GM18505 (cell line): Measurements from ENCODE around the gene GNAZ.

ENCODE experiments used
- ATAC-seq: cut with Tn5 transposase; IDR thresholded peaks from one replicate; pipeline ENCODE4 v1.9.1; 2021; ENCODE audit not compliant: unreplicated experiment
- POLR2A ChIP-seq: IDR thresholded peaks from 4 replicates; pipeline ENCODE4 v1.6.1; 2011; ENCODE audit warnings: borderline replicate concordance; ENCODE audit not compliant: insufficient read depth, insufficient read length; ENCODE audit errors: extremely low read depth

GNAZ gene

DNA sequence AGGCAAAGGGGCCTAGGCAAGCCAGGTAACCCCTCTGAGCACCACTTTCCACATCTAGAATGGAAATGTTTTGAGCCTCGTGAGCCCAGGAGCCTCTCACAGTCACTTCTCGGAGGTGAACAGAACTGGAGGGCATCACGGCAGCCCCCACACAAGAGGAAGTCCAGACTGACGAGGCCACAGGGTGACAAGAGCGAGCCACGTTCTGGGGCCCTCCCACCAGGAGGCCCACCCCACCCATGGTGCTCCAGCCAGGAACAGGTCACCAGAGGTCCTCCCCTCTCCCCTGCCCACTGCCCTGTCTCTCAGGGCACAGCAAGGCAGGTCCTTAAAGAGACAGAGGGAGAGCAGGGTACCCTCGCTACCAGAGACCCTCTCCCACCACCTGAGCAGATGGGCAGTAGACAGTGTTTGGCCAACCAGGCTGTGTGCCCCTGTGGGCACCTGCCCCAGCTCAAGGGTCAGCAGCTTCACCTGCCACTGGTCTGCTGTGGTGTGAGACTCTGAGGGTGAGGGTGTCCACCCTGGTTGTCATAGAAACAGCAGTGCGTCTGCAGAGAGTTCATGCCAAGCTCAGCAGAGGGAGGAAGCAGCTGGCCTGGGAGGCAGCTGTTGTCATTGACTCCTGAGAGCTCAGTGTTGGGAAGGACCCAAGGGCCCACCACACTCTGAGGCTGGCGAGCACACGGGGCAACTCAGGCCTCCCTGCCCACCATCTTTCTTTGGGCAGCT lies 40.0 kb downstream of the GNAZ start:
- ATAC-seq = no peak

DNA sequence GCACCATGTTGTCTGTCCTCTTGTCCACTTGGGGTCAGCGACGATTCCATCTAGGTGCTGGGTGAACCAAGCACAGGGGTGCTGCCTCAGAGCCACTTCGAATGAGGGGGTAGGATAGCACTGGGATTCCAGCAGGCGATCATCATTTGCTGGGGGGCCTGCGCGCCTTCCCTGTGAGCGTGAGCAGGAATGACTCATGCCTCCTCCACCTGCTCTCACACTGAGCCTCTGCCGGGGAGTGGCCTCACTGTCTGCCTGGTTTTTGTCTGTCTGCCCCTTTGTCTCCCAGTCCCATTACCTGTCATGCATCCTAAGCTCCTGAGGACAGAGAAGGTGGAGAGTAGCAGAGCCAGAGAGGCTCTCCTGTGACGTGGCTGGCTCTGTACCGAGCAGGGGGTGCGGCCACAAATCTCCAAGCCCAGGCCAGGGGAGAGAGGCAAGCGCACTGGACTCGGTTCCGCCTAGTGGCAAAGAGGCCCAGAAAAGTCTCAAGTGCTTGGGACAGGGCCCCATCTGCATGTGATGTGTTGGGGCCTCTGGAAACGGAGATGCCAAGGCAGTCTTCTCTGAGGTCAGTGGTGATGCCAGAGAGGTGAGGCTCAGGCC lies 40.7 kb downstream of the GNAZ start:
- no peak for ATAC-seq
- TF ChIP-seq POLR2A = no peak

More for the DNA sequence above, 40.0 kb downstream of the GNAZ start:
- no peak for TF ChIP-seq POLR2A

DNA sequence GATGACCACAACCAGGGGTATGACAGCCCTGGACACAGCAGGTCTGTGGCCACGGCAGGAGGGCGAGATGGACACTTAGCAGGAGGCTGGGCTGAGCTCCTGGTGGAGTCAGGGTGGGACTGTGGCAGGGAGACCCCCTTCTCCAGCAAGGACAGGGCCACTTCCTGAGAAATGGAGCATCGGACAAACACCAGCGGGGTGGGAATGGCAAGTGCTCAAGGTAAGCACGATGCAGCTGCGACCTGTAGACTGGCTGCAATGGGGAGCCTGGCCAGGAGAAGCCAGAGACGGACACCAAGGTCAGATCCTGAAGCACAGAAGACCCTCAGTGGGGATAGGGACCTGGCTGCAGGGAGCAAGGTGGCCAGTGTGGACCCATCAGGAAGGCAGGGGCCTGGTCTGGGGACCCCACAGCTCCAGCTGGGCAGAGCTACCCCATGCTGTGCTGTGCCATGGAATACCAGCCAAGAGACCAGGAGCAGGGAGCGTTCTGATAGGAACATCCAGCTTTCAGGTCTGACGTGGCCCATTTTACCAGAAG lies 42.2 kb downstream of the GNAZ start:
- TF ChIP-seq POLR2A = no peak

DNA sequence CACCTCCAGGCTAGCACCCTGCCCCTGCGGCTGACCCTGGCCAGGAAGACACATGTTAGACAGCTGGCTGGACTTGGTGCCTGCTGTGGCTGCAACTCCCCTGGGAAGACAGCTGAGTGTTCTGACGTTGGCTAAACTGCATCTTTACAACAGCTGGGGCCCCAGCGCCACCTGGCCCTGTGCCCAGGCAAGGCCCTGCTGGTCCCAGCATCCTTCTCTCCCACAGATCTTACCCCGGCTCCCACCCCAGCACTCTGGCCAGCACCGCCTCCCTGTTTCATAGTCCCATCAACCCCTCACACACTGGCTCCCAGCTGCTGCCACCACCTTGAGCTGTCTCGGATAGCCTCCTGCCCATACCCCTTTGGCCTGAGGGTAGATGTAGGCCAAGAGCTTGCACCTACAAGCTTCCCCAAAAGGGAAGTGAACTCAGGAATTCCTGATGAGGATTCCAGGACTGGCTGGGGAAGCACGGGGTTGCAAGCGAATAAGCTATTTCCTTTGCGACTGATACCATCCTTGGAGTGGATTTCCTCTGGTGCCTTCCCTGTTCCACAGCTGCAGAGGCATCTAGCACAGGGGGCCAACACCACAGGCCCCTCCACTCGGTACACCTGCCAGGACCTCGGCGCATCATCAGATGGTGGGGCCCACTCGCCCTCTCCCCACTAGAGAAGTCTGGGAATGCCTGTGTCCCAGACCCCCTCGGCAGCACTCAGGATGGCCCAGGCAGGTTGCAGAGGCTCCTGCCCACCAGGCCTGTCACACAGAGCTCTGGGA lies 42.9 kb downstream of the GNAZ start:
- no peak for ATAC-seq
- no peak for TF ChIP-seq POLR2A

More for the DNA sequence above, 42.2 kb downstream of the GNAZ start:
- ATAC-seq = no peak

DNA sequence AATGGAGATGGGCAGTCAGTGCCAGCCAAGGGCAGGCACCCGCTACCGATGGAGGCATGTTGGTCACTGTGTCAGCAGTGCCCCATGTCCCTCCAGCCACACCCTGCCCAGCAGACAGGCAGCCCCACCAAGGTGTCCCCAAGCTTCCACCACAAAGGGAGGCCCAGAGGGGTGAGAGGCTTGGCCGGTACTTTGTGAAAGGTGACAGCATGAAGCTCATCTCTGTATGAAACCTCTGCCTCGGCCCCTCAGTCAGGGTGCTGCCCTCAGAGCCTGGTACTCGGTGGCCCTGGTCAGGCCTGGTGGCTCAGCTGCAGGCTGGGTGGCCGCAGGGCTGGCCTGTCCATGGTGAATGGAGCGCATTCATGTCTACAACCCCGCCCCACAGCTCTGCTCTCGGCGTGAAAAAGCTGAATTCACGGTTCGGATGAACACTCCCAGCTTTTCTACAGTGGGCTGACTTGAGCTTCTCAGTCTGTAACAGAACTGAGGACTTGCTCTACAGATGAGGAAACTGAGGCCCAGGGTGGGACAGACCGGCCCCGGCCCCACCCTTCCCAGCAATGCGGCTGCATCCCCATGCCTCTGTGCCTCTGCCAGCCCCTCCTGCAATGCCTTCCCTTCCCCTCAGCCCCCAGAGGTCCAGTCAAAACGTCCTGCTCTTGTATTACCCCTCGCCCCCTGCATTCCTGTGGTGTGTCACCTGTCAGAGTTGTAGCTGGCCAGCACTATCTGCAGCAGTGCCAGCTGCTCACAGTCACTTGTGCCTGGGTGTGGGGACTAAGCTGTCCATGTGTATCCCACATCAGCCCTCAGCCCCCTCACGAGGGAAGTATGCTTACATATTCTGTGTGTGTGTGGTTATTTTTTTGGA lies 43.8 kb downstream of the GNAZ start:
- no peak for ATAC-seq
- TF ChIP-seq POLR2A = no peak

DNA sequence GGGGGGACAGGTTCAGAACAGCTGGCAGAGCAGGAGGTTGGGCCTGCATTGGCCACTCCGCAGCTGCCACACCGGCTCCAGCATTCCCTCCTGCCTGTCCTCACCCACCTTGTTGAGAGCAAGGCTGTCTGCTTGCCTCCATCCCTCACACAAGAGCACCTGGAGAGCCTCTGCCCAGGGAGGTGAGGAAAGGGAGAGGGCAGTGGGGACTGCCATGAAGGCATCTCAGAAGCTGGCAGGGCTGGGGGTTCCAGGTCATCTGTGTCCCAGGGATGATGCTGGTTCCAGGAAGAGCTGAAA lies 44.4 kb downstream of the GNAZ start:
- ATAC-seq = no peak
- TF ChIP-seq POLR2A = no peak

DNA sequence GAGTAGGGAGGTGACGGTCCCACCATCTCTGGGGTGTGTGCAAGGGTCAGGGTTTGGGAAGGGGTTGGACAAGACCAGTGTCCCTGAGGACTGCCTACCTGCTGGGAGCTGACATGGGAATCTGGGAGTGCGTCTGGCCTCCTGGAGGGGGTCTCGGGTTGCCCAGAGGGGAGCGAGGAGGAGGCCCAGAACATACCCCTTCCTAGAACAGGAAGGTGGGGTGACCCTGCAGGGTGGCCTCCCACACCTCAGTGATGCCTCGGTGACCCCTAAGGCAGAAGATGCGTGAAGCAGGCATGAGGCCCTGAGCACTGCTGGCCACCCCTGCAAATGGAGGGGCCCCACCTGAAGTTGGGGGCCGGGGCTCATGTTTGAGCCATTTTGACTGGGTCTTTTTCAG lies 45.0 kb downstream of the GNAZ start:
- no peak for TF ChIP-seq POLR2A
- ATAC-seq = no peak

DNA sequence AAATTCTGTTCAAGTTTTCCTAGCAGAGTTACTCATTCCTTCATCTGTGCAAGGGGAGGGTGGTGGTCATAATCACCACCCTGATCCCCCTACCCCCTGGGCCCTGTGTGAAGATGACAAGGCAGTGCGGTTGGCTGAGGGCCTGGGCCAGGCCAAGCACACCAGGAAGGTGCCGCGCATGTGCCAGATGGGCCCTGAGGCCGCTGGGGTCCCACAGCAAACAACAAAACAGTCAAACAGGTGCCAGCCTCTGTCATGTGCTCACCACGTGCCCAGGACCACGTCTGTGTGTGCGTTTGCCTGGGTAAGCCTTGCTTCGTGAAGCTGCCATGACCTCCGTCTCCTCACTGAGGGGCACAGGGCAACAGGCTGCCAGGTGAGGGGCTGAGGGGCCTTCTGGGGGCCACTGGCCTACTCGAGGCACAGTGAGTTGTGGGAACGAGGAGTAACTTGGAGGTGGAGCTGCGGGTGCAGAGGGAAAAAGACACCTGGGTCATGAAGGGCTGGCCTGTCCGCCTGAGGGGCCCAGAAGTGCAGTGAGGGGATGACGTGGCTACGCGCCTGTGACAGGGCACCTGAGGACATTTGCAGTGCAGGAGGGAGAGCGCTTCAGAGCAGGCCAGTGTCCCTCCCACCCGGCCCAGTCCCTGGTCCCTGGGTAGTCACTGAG lies 45.6 kb downstream of the GNAZ start:
- ATAC-seq = no peak
- TF ChIP-seq POLR2A = no peak

DNA sequence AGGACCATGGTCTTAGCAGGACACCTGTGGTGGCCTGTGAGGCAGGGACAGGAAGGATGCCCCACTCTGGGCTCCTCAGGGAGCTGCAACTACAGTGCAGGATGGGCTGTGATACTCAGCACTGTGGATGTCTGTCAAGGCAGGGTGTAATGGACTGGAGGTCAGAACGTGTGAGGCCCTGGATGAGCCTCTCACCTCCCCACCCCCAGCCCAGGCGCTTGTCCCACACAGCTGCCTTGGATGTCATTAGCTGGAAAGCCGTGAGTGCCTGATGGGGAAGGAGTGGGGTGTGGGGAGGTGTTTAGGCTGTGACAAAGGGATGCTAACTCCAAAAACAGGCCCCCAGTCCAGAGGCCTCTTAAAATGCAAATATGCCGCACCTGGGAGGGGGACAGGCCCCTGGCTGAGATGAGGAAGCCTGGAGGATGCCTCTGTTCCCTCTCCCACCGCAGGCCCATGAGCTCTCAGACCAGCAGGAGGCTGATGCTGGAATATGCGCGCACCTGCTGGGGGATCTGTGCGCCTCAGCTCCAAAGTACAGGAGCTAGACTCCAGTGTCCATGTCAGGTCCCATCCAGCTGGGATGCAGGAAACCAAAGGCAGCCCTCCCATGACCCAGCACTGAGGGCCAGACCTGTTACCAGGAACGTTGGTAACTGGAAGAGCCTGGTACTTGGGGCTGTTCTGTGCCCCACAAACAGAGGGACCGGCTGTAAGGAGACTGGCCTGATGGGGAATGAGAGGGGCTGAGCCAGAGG lies 46.4 kb downstream of the GNAZ start:
- TF ChIP-seq POLR2A = no peak

DNA sequence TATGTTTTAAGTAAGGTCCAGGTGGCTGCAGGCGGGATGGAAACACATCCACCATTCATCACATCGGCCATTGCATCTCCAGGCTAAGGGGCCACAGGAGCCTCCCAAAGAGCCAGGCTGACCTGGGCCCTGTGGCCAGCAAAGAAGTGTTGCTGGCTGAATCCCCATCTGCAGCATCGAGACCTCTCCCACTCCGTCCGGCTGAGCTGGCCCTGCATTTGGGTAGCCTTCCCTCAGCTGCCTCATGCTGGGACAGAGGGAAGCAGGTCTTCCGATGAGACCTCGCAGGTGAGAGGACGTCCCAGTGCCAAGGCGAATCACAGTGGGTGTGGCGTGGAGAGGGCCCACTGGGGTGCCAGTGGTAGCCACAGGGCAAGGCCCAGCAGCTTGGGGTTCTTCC lies 47.0 kb downstream of the GNAZ start:
- no peak for TF ChIP-seq POLR2A

More for the DNA sequence above, 46.4 kb downstream of the GNAZ start:
- ATAC-seq = no peak

DNA sequence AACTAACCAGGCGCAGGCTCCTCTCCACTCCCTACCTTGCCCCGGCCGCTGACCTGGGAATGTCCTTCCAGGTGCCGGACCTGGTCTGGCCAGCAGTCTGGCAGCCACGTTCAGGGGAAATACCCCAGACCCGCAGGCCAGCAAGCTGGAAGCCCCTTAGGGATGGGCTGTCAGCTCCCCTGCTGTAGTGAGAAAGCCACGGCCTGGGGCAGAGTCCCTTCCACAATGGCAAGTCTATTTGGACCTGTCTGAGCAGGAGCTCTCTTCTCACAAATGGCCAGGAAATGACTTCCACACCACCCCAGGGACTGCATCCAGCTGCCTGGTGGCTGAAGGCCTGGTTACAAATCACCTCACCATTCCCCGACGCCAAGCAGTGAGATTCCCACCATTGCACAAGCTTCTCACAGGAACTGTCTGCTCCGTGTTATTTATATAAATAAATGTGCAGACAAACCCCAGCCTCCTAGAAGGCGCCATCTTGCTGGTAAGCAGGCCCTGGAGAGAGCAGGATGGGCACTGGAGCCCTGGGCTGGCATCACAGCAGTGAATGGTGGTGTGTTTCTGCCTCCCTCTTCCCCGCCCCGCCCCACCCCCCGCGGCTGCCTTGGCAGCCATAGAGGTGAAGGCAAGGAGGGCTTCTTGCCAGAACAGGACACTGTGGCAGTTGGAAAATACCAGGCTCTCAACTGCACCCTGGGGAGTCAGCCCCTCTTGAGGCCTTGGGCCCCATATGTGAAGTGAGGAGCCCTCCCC lies 47.8 kb downstream of the GNAZ start:
- no peak for TF ChIP-seq POLR2A
- ATAC-seq = no peak

More for the DNA sequence above, 47.0 kb downstream of the GNAZ start:
- ATAC-seq = no peak
